Stimulated activated CD8-positive, alpha-beta memory T cell treated with anti-CD3 and anti-CD28 coated beads, Interleukin-2, amount 100 ng/mL, for 1 hour (primary cell): ENCODE data around the gene TROAP.
"Not testable (repeated sequence)": the region's sequence is repeated elsewhere in the genome, so short reads cannot be mapped to it uniquely, and the experiment has no call there.

Source experiments
- DNase-seq, 2 donors: peaks; one replicate each; pipeline ENCODE4 v3.0.0-alpha.2; 2020; ENCODE audit warnings: low read depth in 2 of 2

Gene TROAP

DNA sequence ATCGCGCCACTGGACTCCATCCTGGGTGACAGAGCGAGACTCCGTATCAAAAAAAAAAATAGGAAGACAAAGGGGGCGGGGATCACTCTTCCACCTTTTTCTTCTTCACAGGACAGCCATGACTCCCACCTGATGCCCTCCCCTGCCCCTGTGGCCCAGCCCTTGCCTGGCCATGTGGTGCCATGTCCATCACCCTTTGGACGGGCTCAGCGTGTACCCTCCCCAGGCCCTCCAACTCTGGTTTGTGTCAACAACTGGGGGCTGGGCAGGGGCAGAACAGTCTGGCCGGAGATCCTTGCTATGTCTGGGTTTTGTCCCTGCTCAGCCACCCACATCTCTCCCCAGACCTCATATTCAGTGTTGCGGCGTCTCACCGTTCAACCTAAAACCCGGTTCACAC lies 5.8 kb downstream of the TROAP start:
- DNase-seq = no peak

DNA sequence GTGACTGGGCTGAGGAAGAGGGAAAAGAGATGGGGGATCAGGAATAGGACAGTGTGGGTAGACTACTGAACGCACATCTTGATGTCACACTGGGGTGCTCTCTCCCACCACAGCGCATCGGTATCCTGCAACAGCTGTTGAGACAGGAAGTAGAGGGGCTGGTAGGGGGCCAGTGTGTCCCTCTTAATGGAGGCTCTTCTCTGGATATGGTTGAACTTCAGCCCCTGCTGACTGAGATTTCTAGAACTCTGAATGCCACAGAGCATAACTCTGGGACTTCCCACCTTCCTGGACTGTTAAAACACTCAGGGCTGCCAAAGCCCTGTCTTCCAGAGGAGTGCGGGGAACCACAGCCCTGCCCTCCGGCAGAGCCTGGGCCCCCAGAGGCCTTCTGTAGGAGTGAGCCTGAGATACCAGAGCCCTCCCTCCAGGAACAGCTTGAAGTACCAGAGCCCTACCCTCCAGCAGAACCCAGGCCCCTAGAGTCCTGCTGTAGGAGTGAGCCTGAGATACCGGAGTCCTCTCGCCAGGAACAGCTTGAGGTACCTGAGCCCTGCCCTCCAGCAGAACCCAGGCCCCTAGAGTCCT lies 7.1 kb downstream of the TROAP start:
- no peak for DNase-seq

DNA sequence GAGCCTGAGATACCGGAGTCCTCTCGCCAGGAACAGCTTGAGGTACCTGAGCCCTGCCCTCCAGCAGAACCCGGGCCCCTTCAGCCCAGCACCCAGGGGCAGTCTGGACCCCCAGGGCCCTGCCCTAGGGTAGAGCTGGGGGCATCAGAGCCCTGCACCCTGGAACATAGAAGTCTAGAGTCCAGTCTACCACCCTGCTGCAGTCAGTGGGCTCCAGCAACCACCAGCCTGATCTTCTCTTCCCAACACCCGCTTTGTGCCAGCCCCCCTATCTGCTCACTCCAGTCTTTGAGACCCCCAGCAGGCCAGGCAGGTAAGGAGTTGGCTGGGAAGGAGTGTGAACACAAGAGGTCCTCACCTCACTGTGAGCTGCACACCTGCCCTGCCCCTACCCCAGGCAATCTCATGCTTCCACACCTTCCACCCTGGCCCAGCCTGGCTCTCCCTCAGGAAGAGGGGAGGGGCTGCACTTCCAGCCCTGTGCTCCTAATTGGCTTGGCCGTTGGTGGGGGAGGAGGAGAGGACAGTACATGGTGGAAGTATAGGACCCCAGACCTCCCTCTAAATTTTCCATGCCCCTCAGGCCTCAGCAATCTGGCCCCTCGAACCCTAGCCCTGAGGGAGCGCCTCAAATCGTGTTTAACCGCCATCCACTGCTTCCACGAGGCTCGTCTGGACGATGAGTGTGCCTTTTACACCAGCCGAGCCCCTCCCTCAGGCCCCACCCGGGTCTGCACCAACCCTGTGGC lies 7.8 kb downstream of the TROAP start:
- DNase-seq = no peak

DNA sequence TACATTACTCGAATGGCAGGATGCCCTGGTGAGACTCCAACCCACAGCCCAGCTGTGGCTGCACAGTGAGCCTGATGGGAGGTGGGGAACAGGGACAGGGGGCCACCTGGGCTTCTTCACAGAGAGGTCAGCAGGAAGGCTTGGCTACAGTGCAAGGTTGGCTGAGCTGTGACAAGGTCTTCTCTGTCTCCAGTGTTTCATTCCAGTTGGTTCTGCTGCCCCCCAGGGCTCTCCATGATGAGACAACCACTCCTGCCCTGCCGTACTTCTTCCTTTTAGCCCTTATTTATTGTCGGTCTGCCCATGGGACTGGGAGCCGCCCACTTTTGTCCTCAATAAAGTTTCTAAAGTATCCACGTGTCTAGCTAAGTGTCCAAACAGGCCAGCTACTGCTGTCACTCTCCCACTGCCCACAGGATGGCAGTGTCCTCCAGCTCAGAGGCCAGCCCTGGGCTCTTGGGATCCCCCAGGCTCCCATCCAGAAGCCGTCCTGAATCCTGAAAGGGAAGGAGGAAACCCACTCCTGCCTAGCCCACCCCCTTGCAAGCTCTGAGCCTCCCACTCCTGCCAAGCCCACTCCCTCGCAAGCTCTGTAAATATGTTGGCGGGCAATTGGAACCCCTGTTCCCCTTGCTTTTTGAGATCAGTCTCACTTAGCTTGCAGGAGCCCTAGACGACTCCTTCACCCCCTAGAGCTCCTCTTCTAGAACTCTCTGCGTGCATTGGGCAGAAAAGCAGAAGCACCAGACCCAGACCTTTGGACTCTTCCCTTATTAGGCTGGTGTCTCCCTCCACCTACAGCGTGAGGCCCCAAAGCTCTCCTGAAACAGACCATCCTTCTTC lies 8.5 kb downstream of the TROAP start:
- DNase-seq = no peak

DNA sequence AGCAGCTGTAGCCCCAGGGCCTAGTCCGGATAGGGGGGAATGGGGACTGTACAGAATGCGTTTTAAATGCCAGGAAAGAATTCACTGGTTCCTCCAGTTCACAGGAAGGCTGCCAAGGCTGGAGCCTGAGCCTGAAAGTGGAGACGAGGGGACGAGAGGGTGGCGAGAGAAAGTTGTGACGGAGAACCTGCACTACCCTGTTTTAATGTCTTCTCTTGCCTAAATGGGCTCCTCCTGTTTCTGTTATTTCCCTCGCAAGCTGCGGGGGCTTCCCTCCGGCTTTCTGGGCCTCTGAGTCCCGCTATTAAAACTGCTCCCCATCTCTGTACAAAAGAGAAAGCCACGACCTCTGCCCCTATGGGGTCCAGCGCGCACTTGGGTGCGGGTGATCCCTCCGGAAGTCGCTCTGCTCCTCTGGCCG lies 9.4 kb downstream of the TROAP start:
- DNase-seq = no peak

DNA sequence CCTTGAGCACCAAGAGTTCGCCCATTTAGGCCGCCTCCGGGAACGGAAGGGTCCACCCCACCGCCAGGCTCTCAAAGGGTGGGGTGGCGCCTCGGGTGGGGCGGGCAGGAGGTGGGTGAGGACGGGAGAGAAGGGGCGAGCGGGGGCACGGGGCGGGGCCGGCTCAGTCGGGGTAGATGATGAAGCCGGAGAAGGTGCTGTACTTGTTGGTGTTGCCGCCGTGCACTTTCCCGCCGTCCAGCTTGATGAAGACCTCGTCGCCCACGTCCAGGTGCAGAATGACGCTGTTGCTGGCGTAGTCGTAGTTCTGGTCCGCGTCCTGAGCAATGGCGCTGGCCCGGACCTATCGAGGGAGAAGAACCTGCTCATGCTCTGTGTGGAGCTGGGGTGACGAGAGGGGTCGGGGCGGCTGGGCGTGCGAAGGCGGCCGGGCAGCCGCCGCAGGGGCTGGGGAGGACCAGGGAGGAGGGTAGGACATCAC lies 9.9 kb downstream of the TROAP start:
- DNase-seq = no peak

DNA sequence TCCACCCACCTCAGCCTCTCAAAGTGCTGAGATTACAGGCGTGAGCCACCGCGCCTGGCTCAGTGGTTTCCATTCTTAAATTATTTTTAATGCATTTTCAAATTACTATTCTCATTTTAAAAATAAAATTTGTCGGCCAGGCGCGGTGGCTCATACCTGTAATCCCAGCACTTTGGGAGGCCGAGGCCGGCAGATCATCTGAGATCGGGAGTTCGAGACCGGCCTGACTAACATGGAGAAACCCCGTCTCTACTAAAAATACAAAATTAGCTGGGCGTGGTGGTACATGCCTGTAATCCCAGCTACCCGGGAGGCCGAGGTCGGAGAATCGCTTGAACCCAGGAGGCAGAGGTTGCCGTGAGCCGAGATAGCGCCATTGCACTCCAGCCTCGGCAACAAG lies 10.7 kb downstream of the TROAP start:
- not testable (repeated sequence) for DNase-seq

DNA sequence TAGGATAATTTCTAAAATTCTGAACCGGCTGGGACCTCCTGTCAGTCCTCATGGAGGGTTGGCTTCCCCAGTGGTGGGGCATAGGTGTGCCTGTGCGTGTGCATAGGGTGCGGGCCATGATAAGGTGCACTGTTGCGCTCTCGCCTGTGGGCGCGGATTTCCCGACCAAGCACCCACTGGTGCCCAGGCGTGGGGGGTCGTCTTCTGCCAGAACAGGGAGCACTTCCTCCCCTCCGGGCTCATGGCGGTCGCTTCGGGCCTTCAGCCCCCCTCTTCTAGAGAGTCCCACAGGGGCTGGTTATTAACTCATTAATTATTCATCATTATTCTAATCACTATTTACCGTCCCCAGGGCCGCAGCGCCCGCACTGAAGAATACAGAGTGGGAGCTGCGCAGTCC lies 11.2 kb downstream of the TROAP start:
- no peak for DNase-seq

DNA sequence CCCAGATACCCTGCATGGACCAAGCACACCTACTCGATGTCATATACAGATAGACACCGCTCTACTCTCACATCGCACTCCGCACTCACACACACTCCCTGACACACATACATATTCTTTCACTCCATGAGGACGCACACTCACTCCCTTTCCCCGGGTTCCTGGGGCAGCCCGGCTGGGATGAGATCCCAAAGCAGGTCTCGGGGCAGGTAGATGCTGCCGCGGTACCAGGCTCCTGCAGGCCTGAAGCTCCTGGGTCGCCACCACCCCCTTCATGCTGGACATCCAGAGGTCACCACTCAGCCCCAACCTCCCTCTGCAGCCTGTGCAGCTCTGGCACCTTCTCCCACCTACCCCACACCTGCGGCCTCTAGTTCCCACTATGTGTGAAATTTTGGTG lies 11.6 kb downstream of the TROAP start:
- no peak for DNase-seq

DNA sequence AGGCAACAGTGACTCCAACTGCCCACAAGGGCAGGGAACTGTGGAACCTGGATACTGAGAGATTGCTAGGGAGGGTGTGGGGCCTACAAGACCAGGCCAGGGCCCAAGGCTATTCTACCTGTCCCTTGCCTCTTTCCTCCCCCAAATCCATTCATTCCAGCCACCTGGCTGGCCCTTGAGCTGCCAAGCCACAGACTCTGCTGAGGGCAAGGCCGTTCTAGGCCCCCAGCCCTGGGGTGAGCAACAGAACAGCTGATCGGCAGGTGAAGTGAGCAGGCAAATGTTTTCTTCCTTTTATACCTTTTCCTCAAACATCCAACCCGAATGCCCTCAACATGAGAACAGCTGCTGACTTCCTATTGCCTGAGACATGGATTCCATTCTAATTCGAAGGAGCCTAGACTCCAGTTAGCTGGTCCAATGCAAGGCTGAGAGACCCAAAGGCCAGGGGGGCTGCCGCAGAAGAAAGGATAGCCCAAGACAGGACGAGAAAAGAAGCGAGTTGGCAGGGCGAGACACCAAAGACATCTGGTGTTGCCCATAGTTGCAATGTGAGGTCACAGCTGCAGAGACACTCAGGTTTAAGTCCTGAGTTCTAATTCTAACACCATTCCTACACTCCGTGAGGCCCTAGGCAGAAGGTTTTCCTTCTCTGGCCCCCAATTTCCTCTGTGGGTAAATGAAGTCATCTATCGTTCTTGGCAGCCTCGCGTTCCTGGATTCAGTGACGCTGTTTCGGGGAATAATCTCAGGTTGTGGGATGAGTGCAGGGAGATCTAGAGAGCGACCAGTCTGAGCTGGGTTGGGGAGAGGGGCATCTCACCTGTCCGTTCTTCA lies 12.3 kb downstream of the TROAP start:
- no peak for DNase-seq

DNA sequence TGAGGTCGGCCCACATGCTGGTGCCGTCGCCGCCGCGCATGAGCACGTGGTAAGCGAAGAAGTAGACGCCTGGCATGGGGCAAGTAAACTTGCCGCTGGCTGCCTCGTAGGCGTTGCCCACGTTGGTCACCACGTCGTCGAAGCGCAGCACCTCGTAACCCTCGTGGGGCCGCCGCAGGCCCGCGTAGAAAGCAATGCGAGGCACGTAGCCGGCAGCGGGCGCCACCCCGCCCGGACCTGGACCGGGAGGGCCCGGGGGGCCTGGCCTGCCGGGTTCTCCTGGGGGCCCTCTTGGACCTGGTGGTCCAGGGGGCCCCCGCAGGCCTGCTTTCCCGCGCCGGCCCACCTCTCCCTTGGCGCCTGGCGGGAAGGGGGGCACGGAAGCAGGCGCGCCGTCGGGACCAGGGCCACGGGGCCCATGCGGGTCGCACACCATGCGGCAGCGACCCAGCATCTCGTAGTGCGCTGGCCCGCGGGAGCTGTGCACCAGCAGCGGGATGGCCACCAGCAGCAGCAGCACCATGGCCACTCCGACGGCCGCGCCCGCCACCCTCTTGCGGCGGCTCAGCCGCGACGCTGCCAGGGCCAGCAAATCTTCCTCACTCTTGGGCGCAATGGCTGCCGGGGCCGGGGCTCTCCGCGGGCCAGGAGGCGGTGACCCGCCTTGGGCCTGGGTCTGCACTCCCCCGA lies 13.0 kb downstream of the TROAP start:
- no peak for DNase-seq

DNA sequence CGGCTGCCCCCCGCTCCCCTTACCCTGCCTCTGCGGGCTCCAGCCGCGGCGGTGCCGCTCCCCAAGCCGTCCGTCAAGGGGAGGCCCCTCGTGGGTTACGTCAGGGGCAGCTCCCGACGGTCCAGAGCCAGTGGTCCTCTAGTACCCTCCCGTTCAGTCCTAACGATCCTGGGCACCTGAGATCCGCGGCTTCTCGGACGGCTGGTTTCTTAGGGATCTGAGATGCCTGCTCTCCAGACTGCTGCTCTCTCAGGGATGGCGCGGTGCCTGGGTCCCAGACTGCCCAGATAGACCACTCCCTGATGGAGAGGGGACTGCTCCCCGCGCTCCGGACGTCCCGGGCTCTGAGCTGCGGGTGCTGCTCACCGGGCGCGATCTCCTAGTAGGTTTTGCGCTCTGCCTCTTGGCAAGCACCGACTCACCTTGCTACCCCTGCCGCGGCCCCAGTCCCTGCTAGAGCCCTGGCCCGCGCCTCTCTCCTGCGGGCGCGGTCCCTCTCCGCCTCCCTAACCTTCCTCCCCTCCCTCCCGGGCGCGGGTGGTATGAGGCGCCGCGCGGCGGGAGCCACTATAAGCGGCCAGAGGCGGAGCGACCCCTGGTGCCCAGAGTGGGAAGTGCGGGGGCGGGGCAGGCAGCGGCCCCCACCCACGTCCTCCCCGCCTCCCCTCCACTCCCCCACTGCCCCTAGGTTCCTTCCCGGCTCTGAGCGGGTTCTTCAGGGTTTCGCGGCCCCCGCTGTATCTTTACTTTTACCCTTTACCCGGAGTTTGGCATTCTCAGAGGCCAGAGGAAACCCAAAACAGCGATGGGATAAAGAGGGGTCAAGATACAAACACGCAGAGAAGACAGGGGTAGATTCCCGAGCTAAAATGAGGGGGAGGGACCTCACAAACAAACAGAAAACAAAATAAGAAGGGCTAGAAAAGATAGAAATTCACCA lies 13.9 kb downstream of the TROAP start, which contains the start of gene C1QL4:
Gene C1QL4 (minus strand): TSS at position 544 of the 940 bp plus-strand sequence. CDS start 711 bp downstream, outside the sequence.
- peak; percentile 76 to 81 for DNase-seq

DNA sequence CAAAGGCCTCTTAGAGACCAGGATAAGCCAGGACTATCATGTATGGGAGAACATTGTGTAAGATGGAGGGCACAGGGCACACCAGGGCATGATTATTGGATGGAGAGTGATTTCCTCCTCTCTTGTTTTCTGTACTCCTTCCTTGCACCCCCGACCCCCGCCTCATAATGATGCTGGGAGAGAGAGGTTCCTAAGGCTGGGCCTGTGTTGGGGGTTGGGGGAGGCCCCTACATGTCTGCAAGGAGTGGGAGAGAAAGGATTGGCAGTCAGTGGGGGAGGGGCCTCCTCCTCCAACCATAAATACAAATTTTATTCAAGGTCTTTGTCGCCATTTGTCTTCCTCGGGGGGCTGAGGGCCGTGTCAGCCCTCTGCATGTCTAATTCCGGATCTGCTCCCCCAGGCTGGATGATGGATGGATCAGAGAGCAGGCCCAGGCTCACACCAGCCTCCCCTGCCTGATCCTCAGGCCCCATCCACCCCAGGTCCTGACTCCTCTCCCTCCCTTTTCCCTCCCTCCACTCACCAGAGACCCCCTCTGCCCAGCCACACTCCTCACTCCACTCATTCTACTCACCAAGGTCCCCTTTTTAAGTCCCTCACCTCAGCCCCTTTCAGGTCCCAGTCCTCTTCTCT lies 15.9 kb downstream of the TROAP start:
- DNase-seq = no peak

DNA sequence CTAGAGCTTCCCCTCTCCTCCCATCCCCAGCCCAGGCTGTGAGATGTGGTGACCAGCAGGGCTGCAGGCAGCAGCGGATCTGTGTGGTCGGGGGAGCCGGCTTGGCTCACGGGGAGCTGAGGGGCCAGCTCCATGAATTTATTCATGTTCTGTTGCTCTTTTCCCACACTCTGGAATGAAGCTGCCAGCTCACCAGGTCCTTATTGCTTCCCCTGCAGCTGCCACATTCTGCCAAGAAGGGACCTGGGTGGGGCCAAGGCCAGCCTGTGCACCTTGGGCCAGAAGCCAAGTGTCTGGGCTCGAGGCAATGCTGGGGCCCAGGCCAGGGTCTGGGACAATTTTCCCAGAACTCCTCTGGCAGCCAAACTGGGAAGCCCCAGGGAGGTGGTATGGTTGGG lies 16.4 kb downstream of the TROAP start:
- DNase-seq = no peak

DNA sequence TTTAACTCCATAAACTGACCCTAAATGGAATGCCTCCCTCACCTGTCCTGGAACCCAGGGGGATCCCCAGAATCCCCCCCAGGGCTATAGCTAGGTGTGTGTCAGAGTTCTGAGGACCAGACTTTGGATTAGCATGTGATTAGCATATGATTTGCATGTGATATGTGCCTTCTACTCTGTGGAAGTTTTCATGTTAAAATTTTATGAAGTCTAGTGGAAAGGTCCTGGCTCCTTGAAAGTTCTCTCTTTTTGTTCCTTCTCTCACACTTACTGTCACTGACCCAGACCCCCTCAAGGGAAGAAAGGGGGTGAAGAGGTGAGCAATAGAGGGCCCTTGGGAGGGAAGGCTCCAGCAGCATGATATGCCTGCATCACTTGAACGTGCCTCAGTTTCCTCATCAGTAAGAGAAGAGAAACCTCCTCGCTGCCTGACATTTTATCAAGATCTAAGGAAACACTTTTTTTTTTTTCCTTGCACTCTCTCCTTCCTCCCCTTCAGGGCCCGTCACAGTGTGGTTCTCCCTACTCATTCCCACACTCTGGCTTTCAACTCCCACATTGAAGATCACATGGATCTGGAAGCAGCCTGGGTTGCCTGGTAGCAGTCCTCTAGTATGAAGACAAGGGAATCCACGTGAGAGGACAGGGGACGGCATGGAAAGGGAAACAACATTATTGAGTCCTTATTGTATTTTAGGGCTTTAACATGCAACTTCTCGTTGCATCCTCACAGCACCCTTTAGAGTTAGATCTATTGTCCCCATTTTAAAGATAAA lies 17.2 kb downstream of the TROAP start:
- no peak for DNase-seq

DNA sequence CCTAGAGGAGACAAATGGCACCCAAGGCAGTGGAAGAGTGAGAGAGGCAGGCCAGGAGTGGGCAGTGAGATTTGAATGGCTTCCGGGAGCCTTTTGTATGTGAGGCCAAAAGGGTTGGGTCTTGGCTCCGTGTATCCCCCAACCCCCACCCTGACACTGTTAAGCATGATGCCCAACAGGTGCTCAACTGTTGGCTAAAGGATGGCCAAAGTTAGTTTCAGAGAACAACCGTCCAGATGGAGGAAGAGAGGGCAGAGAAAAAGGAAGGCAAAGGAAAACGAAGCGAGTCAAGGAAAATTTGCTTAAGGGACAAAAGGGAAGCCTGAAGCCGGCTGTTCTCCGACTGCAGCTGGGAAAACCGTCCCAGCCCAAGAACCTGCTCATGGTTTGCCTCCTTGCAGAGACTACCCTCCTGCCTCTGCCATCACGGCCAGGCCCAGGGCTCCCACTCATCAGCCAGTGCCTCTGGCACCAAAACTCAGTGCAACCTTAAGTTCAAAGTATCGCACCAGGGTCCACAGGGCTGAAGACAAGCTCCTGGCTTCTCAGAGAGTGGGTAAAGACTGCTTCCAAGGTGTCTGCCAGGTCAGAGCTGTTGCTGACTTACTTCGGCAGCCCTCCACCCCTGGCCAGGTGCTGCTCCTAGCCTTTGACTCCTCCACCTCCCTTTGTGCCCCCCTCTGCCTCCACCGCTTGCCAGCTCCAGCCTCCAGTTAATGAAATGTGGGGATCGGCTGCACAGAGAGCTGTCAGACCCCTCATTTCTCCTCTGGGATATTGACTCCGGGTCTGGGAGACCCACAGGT lies 18.1 kb downstream of the TROAP start:
- no peak for DNase-seq

DNA sequence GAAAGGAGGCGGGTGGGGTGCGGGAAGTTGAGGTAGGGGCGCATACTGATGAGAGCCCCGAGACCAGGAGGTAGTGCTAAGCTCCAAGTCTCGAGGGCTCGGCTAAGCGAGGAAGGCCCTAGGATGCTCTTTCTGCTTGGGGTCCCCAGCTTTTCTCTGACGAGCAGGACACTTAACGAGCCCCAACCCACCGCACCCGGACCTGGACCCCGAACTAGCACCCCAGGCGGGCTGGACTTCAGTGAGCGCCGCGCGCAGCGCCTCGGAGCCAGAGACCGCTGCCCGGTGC lies 18.7 kb downstream of the TROAP start:
- DNase-seq = no peak
